ENCODE data around the gene LRBA.

GRCh38 chr4:150251752-150252190 lies 763.3 kb downstream of the LRBA start:
- no peak for TF ChIP-seq EP300 (IDR thresholded peaks at IDR 0.05)
- no peak for TF ChIP-seq POLR2A (IDR thresholded peaks at IDR 0.05)

Measured in ovary (tissue), 1 donor.